ENCODE results near the gene KCTD20. TPM values are rescaled to one million over a fixed set of nuclear protein-coding genes. Genes with fewer than 3 reads are reported as not detected.

The KCTD20 gene
- total RNA-seq, 4 donors from 2014 or later: 31.0 to 130 (median 46.4) TPM

DNA sequence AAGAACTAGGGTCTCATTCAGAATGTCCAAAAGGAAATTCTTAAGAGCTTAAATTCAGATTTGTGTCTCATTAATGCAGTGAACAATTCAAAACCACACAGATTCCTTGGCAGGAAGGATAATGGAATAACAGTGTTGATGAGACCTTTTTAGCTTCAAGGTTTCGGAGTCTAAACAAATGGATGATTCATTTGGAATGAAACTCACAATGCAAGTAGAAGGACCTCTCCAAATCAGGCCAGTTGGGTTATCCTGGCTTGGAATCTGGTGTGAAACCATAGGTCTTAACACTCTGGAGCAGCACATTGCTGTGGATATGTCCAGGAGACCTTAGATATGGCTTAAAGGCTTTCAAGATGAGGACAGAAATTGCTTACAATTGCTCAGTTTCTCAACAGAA, 44.9 kb downstream of the KCTD20 start:
- H3K4me1 ChIP-seq: no peaks in the 10 kb centered on the region
- H3K27ac ChIP-seq: no peak overlapping the region
- DNase-seq: no peak
- TF ChIP-seq POLR2A (IDR thresholded peaks at IDR 0.05): no peak
- TF ChIP-seq, protein P1, sequence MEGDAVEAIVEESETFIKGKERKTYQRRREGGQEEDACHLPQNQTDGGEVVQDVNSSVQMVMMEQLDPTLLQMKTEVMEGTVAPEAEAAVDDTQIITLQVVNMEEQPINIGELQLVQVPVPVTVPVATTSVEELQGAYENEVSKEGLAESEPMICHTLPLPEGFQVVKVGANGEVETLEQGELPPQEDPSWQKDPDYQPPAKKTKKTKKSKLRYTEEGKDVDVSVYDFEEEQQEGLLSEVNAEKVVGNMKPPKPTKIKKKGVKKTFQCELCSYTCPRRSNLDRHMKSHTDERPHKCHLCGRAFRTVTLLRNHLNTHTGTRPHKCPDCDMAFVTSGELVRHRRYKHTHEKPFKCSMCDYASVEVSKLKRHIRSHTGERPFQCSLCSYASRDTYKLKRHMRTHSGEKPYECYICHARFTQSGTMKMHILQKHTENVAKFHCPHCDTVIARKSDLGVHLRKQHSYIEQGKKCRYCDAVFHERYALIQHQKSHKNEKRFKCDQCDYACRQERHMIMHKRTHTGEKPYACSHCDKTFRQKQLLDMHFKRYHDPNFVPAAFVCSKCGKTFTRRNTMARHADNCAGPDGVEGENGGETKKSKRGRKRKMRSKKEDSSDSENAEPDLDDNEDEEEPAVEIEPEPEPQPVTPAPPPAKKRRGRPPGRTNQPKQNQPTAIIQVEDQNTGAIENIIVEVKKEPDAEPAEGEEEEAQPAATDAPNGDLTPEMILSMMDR (IDR thresholded peaks at IDR 0.05): no peak
- H3K36me3 ChIP-seq: no peaks in the 10 kb centered on the region
- intact Hi-C loops (cut with DNase I; ENCODE audit: low total_unique reads): no loop called here
- no peak overlapping the region for H3K4me3 ChIP-seq
- no peaks in the 10 kb centered on the region for H3K9me3 ChIP-seq
- H3K27me3 ChIP-seq: no peaks in the 10 kb centered on the region

DNA sequence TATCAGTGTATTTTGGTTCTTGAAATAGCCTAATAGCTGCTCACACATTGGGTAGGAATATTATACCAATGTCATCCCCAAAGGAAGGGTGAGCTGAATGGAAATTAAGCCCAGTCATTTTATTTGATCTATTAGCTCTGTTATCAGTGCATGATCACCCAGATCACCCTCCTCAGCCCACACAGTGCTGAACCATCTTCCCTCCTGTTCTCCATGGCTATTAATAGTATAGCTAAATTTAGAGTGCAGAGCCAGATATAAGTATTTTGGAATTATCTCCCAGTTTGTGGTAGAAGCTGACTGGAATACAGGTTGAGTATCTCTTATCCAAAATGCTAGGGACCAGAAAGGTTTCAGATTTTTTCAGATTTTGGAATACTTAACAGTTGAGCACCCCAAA, 45.4 kb downstream of the KCTD20 start:
- DNase-seq: no peak
- no peaks in the 10 kb centered on the region for H3K36me3 ChIP-seq
- TF ChIP-seq, protein P1 (IDR thresholded peaks at IDR 0.05): no peak
- no peak for TF ChIP-seq POLR2A (IDR thresholded peaks at IDR 0.05)

DNA sequence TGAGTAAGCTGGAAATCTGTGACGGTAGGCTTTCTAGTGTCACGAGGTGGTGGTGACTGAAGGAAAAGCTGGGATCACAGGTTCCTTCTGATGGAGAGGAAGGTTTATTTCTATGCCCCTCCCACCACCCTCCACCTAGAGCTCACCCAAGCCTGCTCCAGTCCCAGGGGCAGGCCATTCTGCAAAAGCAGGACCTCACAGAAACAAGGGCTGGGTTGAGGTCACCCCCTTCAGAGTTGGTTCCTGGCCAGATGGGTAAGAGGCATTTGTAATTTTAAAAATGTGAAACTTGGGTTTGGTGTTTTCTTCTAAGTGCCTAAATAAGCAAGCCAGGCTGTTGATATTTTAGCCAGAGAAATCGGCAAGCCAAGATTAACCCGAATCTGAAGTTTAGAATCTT, 46.6 kb downstream of the KCTD20 start:
- Histone ChIP-seq H3K27ac (no peak overlapping the region), H3K36me3 (no peaks in the 10 kb centered on the region), H3K4me3 (no peak overlapping the region), H3K27me3 (no peaks in the 10 kb centered on the region), H3K9me3 (no peaks in the 10 kb centered on the region), H3K4me1 (no peaks in the 10 kb centered on the region)
- intact Hi-C loops (cut with DNase I; ENCODE audit: low total_unique reads): no loop called here
- no peak for TF ChIP-seq POLR2A (IDR thresholded peaks at IDR 0.05)
- TF ChIP-seq, protein P1 (IDR thresholded peaks at IDR 0.05): no peak
- DNase-seq: no peak

More for the DNA sequence above, 45.4 kb downstream of the KCTD20 start:
- intact Hi-C loops (cut with DNase I; ENCODE audit: low total_unique reads): no loop called here
- Histone ChIP-seq H3K4me1 (no peaks in the 10 kb centered on the region), H3K27ac (no peak overlapping the region), H3K27me3 (no peaks in the 10 kb centered on the region), H3K4me3 (no peak overlapping the region), H3K9me3 (no peaks in the 10 kb centered on the region)

DNA sequence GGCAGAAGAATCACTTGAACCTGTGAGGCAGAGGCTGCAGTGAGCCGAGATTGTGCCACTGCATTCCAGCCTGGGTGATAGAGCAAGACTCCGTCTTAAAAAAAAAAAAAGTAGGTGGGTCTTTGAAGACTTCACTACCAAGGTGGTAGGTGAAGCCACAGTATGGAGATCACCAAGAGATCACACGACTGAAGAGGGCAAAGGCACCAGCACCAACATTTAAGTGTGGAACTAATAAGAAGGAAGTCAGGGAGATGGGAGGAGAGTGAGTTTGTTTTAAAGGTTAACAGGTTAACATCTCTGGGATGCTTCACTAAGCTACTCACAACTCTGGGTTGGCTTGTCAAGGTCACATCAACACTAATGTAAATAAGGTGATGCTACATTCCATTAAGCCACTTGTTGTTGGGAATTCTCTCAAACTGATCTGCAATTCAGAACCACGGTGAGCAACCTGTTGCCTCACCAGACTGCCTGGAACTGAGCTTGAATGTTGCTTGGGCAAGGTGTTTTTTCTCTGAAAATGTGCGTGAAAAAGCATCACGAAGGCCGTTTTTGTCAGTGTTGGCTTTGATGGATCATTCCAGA, 48.7 kb downstream of the KCTD20 start:
- DNase-seq: no peak
- H3K27me3 ChIP-seq: no peaks in the 10 kb centered on the region
- no peaks in the 10 kb centered on the region for H3K36me3 ChIP-seq
- TF ChIP-seq POLR2A (IDR thresholded peaks at IDR 0.05): no peak
- TF ChIP-seq, protein P1 (IDR thresholded peaks at IDR 0.05): no peak
- H3K4me1 ChIP-seq: no peaks in the 10 kb centered on the region
- H3K4me3 ChIP-seq: no peak overlapping the region
- H3K9me3 ChIP-seq: no peaks in the 10 kb centered on the region
- intact Hi-C loops (cut with DNase I; ENCODE audit: low total_unique reads): no loop called here
- no peak overlapping the region for H3K27ac ChIP-seq

DNA sequence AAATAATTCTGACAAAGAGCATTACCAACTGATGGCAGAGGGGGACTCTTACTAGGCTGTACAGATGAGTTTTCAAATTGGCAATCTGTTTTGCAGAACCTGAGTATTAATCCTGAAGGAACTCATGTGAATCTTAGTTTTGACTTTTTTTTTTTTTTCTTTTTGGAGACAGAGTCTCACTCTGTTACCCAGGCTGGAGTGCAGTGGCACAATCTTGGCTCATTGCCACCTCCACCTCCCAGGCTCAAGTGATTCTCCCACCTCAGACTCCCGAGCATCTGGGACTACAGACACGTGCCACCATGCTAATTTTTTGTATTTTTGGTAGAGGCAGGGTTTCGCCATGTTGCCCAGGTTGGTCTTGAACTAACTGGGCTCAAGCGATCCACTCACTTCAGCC, 49.3 kb downstream of the KCTD20 start:
- Histone ChIP-seq H3K27ac (no peak overlapping the region), H3K27me3 (no peaks in the 10 kb centered on the region), H3K4me3 (no peak overlapping the region), H3K4me1 (no peaks in the 10 kb centered on the region), H3K9me3 (no peaks in the 10 kb centered on the region), H3K36me3 (no peaks in the 10 kb centered on the region)
- intact Hi-C loops (cut with DNase I; ENCODE audit: low total_unique reads): no loop called here
- TF ChIP-seq POLR2A (IDR thresholded peaks at IDR 0.05): no peak
- TF ChIP-seq, protein P1 (IDR thresholded peaks at IDR 0.05): no peak
- DNase-seq: no peak
